ENCODE data around the gene GRID1.

The GRID1 gene

DNA sequence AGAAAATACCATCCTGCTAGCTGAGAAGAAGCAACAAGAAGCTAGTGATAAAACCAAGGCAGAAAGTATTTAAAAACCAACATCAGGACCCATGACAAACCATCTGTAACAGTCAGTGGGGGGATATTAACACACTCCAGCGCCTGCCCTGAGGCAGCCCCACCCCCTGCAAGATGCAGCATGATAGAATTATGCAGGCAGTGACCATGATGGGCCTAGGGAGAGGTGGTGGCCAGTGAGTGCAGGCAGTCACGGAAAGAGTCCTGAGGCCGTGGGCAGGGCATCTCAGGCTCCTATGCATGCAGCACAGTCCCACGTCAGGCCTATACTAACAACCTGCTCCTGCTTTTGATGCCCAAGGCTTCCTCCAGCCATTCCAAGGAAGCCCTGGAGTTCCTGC, 686.9 kb downstream of the GRID1 start:
- H3K4me1 ChIP-seq (ENCODE audit: low read length) = no peaks in the 10 kb centered on the region
- H3K4me2 ChIP-seq (ENCODE audit: low read depth, low read length) = no peak overlapping the region
- TF ChIP-seq, protein P1, sequence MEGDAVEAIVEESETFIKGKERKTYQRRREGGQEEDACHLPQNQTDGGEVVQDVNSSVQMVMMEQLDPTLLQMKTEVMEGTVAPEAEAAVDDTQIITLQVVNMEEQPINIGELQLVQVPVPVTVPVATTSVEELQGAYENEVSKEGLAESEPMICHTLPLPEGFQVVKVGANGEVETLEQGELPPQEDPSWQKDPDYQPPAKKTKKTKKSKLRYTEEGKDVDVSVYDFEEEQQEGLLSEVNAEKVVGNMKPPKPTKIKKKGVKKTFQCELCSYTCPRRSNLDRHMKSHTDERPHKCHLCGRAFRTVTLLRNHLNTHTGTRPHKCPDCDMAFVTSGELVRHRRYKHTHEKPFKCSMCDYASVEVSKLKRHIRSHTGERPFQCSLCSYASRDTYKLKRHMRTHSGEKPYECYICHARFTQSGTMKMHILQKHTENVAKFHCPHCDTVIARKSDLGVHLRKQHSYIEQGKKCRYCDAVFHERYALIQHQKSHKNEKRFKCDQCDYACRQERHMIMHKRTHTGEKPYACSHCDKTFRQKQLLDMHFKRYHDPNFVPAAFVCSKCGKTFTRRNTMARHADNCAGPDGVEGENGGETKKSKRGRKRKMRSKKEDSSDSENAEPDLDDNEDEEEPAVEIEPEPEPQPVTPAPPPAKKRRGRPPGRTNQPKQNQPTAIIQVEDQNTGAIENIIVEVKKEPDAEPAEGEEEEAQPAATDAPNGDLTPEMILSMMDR (IDR thresholded peaks at IDR 0.05; ENCODE audit: low read length) = no peak
- TF ChIP-seq EZH2phosphoT487 (IDR thresholded peaks at IDR 0.05; ENCODE audit: low read length) = no peak
- H3K27ac ChIP-seq (ENCODE audit: low read length) = no peak overlapping the region
- H3K9me3 ChIP-seq (replicated peaks; ENCODE audit: insufficient read depth, low read length) = no peaks in the 10 kb centered on the region
- no peaks in the 10 kb centered on the region for H4K20me1 ChIP-seq (ENCODE audit: insufficient read depth, low read length)
- H2AFZ ChIP-seq (ENCODE audit: low read length) = no peak overlapping the region
- no peaks in the 10 kb centered on the region for H3K27me3 ChIP-seq (replicated peaks; ENCODE audit: insufficient read depth, low read length)
- H3K4me3 ChIP-seq (ENCODE audit: low read length) = no peak overlapping the region
- no peaks in the 10 kb centered on the region for H3K79me2 ChIP-seq (ENCODE audit: low read length)
- no peak overlapping the region for H3K9ac ChIP-seq (ENCODE audit: low read length)
- H3K36me3 ChIP-seq (replicated peaks; ENCODE audit: insufficient read depth, low read length) = no peaks in the 10 kb centered on the region
- no peaks in the 10 kb centered on the region for H3F3A ChIP-seq (ENCODE audit: insufficient read depth, low read length)
- no peak for DNase-seq
- H3K9me2 ChIP-seq (replicated peaks; ENCODE audit: insufficient read depth, low read length) = no peaks in the 10 kb centered on the region

DNA sequence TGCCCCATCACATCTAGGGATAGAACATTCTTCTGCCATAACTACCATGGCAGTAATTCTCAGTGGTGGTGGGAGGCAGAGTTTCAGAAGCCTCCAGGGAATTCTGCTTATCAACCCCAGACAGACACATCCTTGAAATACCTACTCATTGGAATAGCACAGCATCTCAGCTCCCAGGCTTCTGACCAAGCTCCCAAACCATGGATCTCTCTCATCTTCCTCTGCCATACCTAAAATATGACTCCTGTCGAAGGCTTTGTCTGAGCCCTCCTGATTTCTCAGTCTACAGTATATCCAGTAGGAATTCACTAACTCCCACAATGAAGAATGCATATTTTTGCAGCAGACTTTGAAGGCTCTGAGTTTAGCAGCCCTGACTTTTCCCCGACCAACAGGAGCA, 687.5 kb downstream of the GRID1 start:
- H3K9ac ChIP-seq (ENCODE audit: low read length) = no peak overlapping the region
- no peak overlapping the region for H2AFZ ChIP-seq (ENCODE audit: low read length)
- DNase-seq = no peak
- H3F3A ChIP-seq (ENCODE audit: insufficient read depth, low read length) = no peaks in the 10 kb centered on the region
- H3K79me2 ChIP-seq (ENCODE audit: low read length) = no peaks in the 10 kb centered on the region
- no peak for TF ChIP-seq EZH2phosphoT487 (IDR thresholded peaks at IDR 0.05; ENCODE audit: low read length)
- TF ChIP-seq, protein P1 (IDR thresholded peaks at IDR 0.05; ENCODE audit: low read length) = no peak
- TF ChIP-seq EZH2 (optimal IDR thresholded peaks at IDR 0.05; ENCODE audit: low read depth, low read length) = no peak
- H3K4me3 ChIP-seq (ENCODE audit: low read length) = no peak overlapping the region
- no peak overlapping the region for H3K27ac ChIP-seq (ENCODE audit: low read length)
- H3K9me3 ChIP-seq (replicated peaks; ENCODE audit: insufficient read depth, low read length) = no peaks in the 10 kb centered on the region
- H3K4me1 ChIP-seq (ENCODE audit: low read length) = no peaks in the 10 kb centered on the region
- H3K36me3 ChIP-seq (replicated peaks; ENCODE audit: insufficient read depth, low read length) = no peaks in the 10 kb centered on the region
- no peaks in the 10 kb centered on the region for H3K27me3 ChIP-seq (replicated peaks; ENCODE audit: insufficient read depth, low read length)
- no peaks in the 10 kb centered on the region for H4K20me1 ChIP-seq (ENCODE audit: insufficient read depth, low read length)
- no peak overlapping the region for H3K4me2 ChIP-seq (ENCODE audit: low read depth, low read length)
- H3K9me2 ChIP-seq (replicated peaks; ENCODE audit: insufficient read depth, low read length) = no peaks in the 10 kb centered on the region

DNA sequence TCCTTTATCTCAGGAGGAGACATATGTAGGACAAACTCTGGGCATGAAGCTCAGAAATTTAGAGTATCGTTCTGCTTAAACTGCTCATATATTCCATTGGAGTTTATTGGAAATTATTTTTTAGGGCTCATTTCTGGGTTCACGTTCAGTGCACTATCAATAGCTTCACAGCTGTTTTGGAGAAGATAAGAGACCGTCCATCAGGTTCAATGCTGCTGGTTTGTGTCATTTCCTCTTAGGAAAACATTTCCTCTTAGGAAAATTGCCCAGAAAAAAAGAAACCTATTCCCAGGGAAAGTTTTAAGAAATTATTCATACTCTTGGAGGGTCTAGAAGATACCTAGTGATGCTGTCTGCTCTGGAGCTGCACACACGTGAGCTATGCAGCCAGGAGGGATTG, 691.7 kb downstream of the GRID1 start:
- Histone ChIP-seq H3K79me2 (ENCODE audit: low read length) (no peaks in the 10 kb centered on the region), H3K4me1 (ENCODE audit: low read length) (no peaks in the 10 kb centered on the region), H3K36me3 (replicated peaks; ENCODE audit: insufficient read depth, low read length) (no peaks in the 10 kb centered on the region), H3K9ac (ENCODE audit: low read length) (no peak overlapping the region), H3K27me3 (replicated peaks; ENCODE audit: insufficient read depth, low read length) (no peaks in the 10 kb centered on the region), H3K4me3 (ENCODE audit: low read length) (no peak overlapping the region), H3K9me2 (replicated peaks; ENCODE audit: insufficient read depth, low read length) (no peaks in the 10 kb centered on the region), H3F3A (ENCODE audit: insufficient read depth, low read length) (no peaks in the 10 kb centered on the region), H4K20me1 (ENCODE audit: insufficient read depth, low read length) (no peaks in the 10 kb centered on the region), H3K27ac (ENCODE audit: low read length) (no peak overlapping the region), H3K4me2 (ENCODE audit: low read depth, low read length) (no peak overlapping the region), H2AFZ (ENCODE audit: low read length) (no peak overlapping the region), H3K9me3 (replicated peaks; ENCODE audit: insufficient read depth, low read length) (no peaks in the 10 kb centered on the region)
- DNase-seq = no peak
- TF ChIP-seq EZH2phosphoT487 (IDR thresholded peaks at IDR 0.05; ENCODE audit: low read length) (no peak), EZH2 (optimal IDR thresholded peaks at IDR 0.05; ENCODE audit: low read depth, low read length) (no peak)
- TF ChIP-seq, protein P1 (IDR thresholded peaks at IDR 0.05; ENCODE audit: low read length) = no peak
